ENCODE results near the gene APMAP.

- TF ChIP-seq CTCF (IDR thresholded peaks at IDR 0.05) (no peak), POLR2A (IDR thresholded peaks at IDR 0.05) (no peak)
Measured at GRCh38 chr20:24916412-24916811, 76.1 kb downstream of the APMAP start.

All from ovary (tissue), 3 donors.